Nephron (organoid): ENCODE measurements around the gene UTP20.
A peak's percentile ranks its signal among the peaks of the same experiment; 100 is the strongest.
"Not testable (repeated sequence)": the region's sequence is repeated elsewhere in the genome, so short reads cannot be mapped to it uniquely, and the experiment has no call there.

ENCODE experiments used
- H3K27ac Mint-ChIP-seq, 3 experiments: 2 replicates each; pipeline ENCODE4 v1.8.0; 2020; ENCODE audit warnings: mixed read lengths in 3 of 3, mild to moderate bottlenecking in 2 of 3, moderate library complexity in 1 of 3
- H3K27me3 Mint-ChIP-seq: 2 replicates; pipeline ENCODE4 v1.8.0; 2021; ENCODE audit warnings: low read depth, mild to moderate bottlenecking, moderate library complexity, mixed read lengths
- H3K36me3 Mint-ChIP-seq: 2 replicates; pipeline ENCODE4 v1.8.0; 2020; ENCODE audit warnings: low read depth, mixed read lengths
- H3K4me1 Mint-ChIP-seq: 2 replicates; pipeline ENCODE4 v1.8.0; 2020; ENCODE audit warnings: mixed read lengths
- H3K4me3 Mint-ChIP-seq, 3 experiments: 2 replicates each; pipeline ENCODE4 v1.8.0; 2020; ENCODE audit warnings: mild to moderate bottlenecking in 3 of 3, mixed read lengths in 3 of 3, moderate library complexity in 2 of 3
- H3K9me3 Mint-ChIP-seq: 2 replicates; pipeline ENCODE4 v1.8.0; 2020; ENCODE audit warnings: mixed read lengths
- CTCF ChIP-seq, 3 experiments: fragments of 200-600 bp; sonication (generic); IDR thresholded peaks; one replicate each; pipeline ENCODE4 v1.5.0; 2021; ENCODE audit warnings: antibody characterized with exemption in 3 of 3; ENCODE audit not compliant: unreplicated experiment in 3 of 3

Gene UTP20

GRCh38 chr12:101375573-101375972 lies 95.7 kb downstream of the UTP20 start:
- Mint-ChIP-seq H3K9me3 (no peaks in the 10 kb centered on the region), H3K27ac (no peak overlapping the region), H3K4me1 (no peaks in the 10 kb centered on the region), H3K4me3 (no peak overlapping the region), H3K27me3 (no peaks in the 10 kb centered on the region), H3K36me3 (peaks cover 70% of the 10 kb centered on the region)
- TF ChIP-seq CTCF (IDR thresholded peaks at IDR 0.05; ENCODE audit: unreplicated experiment in 3 of 3): no peak

- TF ChIP-seq CTCF (IDR thresholded peaks at IDR 0.05; ENCODE audit: unreplicated experiment in 3 of 3): no peak
Measured at GRCh38 chr12:101379149-101379548, 99.2 kb downstream of the UTP20 start.

DNA sequence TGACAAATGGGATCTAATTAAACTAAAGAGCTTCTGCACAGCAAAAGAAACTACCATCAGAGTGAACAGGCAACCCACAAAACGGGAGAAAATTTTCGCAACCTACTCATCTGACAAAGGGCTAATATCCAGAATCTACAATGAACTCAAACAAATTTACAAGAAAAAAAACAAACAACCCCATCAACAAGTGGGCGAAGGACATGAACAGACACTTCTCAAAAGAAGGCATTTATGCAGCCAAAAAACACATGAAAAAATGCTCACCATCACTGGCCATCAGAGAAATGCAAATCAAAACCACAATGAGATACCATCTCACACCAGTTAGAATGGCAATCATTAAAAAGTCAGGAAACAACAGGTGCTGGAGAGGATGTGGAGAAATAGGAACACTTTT lies 111.3 kb downstream of the UTP20 start:
- H3K4me1 Mint-ChIP-seq, H3K27ac Mint-ChIP-seq, H3K4me3 Mint-ChIP-seq, H3K27me3 Mint-ChIP-seq: not testable (repeated sequence)
- peaks cover 20% of the 10 kb centered on the region for H3K9me3 Mint-ChIP-seq
- H3K36me3 Mint-ChIP-seq: peaks cover 64% of the 10 kb centered on the region

More at GRCh38 chr12:101379149-101379548, 99.2 kb downstream of the UTP20 start:
- Mint-ChIP-seq H3K4me3 (no peak overlapping the region), H3K27me3 (no peaks in the 10 kb centered on the region), H3K36me3 (peaks cover 68% of the 10 kb centered on the region), H3K4me1 (no peaks in the 10 kb centered on the region), H3K9me3 (no peaks in the 10 kb centered on the region), H3K27ac (no peak overlapping the region)

DNA sequence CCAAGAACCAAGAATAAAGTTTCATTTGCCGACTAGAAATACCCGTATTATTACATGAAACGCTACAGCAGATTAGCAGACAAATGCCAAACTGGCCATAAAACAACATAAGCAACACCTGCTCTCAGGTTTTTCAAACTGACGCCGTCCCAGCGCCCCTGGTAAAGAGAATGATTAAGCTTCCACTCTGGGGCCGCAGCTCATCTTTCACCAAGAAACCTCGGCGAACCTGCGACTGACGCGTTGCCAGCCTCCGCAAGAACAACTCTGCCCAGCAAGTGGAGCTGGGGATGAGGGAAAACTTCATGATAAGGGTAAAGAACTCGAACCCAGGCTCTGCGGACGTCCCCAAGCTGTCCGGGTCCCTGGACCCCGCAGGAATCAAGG lies 127.1 kb downstream of the UTP20 start:
- TF ChIP-seq CTCF (IDR thresholded peaks at IDR 0.05; ENCODE audit: unreplicated experiment in 3 of 3): no peak
- Mint-ChIP-seq H3K27ac (peak overlapping the region; percentile 99 to 100 (median 99)), H3K4me1 (peaks cover 32% of the 10 kb centered on the region), H3K9me3 (no peaks in the 10 kb centered on the region), H3K36me3 (no peaks in the 10 kb centered on the region), H3K4me3 (peak overlapping the region; percentile 97 to 98 (median 98)), H3K27me3 (no peaks in the 10 kb centered on the region)

DNA sequence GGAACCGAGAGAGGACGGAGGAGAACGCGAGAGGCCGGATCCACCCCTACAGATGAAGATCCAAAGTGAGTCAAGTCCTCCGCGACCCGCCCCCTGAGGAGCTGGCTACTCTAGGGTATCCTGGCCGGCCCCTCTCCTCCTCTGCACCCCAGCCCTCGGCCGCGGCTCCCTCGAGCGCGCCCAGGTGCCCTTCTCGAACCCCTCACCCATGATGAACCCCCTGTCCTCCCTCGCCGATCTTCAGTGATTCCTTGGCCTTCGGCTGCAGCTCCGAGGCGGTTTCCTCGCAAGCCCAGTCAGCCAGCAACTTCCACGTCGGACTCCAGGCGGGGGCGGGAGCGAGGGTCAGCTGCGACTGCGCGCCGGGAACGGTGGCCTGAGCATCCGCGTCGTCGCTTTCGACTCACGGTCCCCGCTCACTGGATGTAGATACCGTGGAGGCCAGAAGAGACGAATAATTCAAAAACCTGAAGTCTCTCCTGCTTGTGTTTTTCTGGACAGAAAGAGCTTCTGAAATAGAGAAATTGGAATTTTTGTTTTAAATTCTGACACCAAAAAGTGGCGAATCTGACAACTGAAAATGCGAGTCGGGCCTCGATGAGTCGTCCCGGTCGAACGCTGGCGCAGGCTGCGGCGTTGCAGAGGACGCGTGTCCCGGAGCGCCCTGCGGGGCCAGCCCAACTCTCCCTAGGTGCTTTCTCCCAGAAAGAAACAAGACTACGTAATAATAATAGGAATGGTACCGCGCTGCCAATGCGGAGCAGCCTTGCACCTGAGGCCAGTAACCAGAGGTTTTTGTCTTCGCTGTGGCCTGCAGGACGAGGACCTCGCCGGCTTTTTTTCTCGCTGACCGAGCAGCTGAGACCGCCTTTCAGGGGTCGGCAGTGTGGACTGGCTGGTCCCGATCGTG lies 127.8 kb downstream of the UTP20 start, which contains the start of gene ARL1:
TSS of gene ARL1 (minus strand) at position 337 of the 910 bp plus-strand sequence. CDS start at position 210, 127 bp downstream.
- no peaks in the 10 kb centered on the region for H3K9me3 Mint-ChIP-seq
- peaks cover 32% of the 10 kb centered on the region for H3K4me1 Mint-ChIP-seq
- H3K36me3 Mint-ChIP-seq: no peaks in the 10 kb centered on the region
- H3K27ac Mint-ChIP-seq: peak within 1 kb of the TSS; percentile 99 to 100 (median 99)
- no peak for TF ChIP-seq CTCF (IDR thresholded peaks at IDR 0.05; ENCODE audit: unreplicated experiment in 3 of 3)
- H3K4me3 Mint-ChIP-seq: peak within 1 kb of the TSS; percentile 97 to 98 (median 98)
- H3K27me3 Mint-ChIP-seq: no peaks in the 10 kb centered on the region

GRCh38 chr12:101410169-101410568 lies 130.3 kb downstream of the UTP20 start:
- H3K4me3 Mint-ChIP-seq: peak overlapping the region; percentile 22 to 98 (median 31)
- H3K27ac Mint-ChIP-seq: peak overlapping the region in 1 of 3 experiments; percentile 25
- H3K4me1 Mint-ChIP-seq: peaks cover 26% of the 10 kb centered on the region
- H3K36me3 Mint-ChIP-seq, H3K27me3 Mint-ChIP-seq, H3K9me3 Mint-ChIP-seq: not testable (repeated sequence)
